ENCODE results near the gene CLPSL1. TPM values are rescaled to one million over a fixed set of nuclear protein-coding genes. Genes with fewer than 3 reads are reported as not detected.

Gene CLPSL1
- polyA plus RNA-seq, 12 donors = not detected

GRCh38 chr6:35795453-35796071 lies 14.7 kb downstream of the CLPSL1 start:
- DNase-seq = no peak

DNA sequence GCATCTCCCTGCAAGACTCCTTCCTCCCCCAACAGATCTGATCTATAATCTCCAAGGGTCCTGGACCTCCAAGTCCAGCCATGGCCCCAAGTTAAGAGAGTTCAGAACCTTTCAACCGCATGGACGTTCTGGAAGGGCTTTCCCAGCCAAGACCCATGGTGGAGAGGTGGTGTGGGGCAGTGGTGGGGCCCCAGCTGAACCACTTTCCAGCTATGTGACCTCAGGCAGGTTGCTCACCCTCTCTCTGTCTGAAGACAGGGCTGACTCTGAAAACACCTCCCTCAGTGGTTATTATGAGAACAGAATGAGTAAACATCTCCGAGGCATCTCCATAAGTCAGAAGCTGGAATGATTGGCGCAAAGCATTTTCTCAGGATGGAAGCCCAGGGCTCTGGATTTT lies 15.4 kb downstream of the CLPSL1 start:
- no peak for DNase-seq

- no peak for DNase-seq
Observed at GRCh38 chr6:35797837-35798526, 17.2 kb downstream of the CLPSL1 start.

- DNase-seq = no peak
Observed at GRCh38 chr6:35798706-35799105, 17.9 kb downstream of the CLPSL1 start.

GRCh38 chr6:35801148-35801547 lies 20.3 kb downstream of the CLPSL1 start:
- no peak for DNase-seq

GRCh38 chr6:35804996-35805736 lies 24.3 kb downstream of the CLPSL1 start, which contains the start of gene LHFPL5:
Gene LHFPL5 (plus strand): TSS chr6:35805352. CDS start chr6:35805671, 319 bp downstream.
- DNase-seq = peak; percentile 52

DNA sequence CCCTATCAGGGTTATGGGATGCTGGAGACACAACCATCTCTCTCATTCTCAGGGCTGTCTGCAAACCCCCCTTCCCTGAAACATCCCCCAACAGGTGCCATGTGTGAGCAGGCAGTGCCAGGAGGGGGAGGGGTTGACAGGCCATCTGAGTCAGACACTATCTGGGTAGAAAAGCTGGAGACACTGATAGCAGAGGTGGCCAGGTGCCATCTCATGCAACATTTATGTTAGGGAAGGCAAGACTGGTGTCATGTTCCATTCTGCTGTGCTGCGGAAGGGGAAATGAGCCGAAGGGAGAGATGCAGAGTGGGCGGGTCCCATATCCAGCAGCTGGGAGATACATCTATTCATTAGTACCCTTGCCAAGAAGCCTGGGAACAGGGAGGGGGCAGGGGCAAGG lies 27.9 kb downstream of the CLPSL1 start:
- DNase-seq = no peak

GRCh38 chr6:35809809-35810208 lies 29.0 kb downstream of the CLPSL1 start:
- DNase-seq = no peak

- no peak for DNase-seq
Observed at GRCh38 chr6:35810971-35811698, 30.3 kb downstream of the CLPSL1 start.

- no peak for DNase-seq
Observed at GRCh38 chr6:35811699-35811995, 30.8 kb downstream of the CLPSL1 start.

DNA sequence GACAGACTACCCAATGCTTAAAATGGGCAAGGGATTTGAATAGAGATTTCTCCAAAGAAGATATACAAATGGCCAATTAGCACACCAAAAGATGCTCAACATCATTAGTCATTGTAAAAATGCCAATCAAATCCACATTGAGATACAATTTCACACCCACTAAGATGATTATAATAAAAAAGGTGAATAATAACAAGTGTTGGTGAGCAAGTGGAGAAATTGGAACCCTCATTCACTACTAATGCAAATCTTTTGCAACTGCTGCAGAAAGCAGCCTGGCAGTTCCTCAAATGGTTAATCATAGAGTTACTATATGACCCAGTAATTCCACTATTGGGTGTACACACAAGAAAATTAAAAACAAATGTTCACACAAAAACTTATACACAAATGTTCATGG lies 36.7 kb downstream of the CLPSL1 start:
- no peak for DNase-seq

- DNase-seq = no peak
Observed at GRCh38 chr6:35823601-35824000, 42.8 kb downstream of the CLPSL1 start.

DNA sequence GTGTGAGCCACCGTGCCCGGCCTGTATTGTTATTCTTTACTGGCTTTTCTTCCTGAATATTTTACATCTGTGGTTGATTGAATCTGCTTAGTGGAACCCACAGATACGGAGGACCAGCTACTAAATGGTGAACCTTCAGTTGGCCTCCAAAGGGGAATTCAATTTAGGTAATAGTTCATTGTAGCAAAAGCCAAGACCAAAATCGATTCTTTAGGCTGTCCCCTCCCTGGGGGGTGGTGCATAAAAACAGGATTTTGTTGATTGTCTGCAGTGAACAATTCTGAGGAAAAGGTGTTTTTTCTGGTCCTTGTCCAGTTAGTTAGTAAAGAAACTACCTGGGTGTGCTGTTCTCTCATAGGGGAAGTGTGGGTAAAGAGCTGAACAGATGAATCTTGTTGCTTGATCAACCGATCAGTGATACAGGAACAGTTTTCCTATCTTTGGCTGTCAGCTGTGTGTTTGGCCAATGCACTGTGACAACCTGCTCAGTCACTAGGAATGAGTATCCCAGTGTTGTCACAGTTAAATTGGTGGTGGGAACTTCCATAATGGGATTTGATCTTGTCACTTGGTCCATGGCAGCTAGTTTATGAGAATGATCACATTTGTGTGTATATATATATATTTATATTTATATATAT lies 43.9 kb downstream of the CLPSL1 start:
- no peak for DNase-seq

DNA sequence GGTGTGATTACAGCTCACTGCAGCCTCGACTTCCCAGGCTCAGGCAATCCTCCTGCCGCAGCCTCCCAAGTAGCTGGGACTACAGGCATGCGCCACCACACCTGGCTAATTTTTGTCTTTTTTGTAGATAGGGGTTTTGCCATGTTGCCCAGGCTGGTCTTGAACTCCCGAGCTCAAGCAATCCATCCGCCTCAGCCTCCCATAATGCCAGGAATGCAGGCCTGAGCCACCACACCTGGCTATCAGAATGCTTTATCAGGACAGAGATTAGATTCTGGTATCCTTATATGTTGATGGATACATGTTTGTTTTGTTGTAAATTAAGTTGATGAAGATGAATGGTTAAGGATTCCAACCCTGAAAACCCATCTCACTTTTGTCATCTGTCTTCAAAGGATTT lies 48.5 kb downstream of the CLPSL1 start:
- no peak for DNase-seq

DNA sequence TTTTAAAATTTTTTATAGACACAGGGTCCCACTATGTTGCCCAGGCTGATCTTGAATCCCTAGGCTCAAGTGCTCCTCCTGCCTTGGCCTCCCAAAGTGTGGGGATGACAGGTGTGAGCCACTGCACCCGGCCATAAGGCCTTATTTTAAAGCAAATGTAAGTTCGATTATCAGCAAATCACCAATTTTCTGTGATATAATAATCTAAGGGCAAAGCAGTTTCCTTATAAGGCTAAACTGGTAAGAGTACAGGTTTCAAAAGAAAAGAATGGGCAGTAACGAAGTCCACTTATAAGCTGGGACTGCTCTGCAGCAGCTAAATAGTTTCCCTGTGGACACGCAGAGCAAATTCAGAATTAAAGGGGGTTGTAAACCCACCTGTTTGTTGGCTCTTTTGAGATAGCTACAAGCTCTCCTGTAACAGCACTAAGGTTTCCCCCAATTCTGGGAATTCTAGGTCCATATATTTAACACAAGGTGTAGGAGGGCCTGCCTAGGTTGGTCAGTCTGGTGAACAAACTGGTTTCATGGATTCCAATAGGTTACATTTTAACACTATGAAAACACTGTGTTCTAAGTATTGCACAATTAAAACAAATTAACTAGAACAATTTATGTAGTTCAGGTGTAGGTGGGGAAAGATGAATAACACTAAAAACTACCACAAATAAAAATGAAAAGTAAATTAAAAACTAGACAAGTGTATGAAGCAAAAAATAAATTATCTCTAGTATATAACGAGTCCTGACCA lies 50.6 kb downstream of the CLPSL1 start:
- no peak for DNase-seq

GRCh38 chr6:35833536-35833935 lies 52.7 kb downstream of the CLPSL1 start:
- DNase-seq = no peak

Other genes starting within 250 kb of the CLPSL1 start
- 10 to 100 TPM in 11 of 12 donors, not detected in 1; 11.5 to 28.3 (median 19.7) TPM for gene FKBP5, start 92.1 kb upstream of the CLPSL1 start, polyA plus RNA-seq (ENCODE audit: insufficient read length in 12 of 12)
- 1 to 10 TPM in 4 of 12 donors, under 1 TPM in 6, not detected in 2; 0.36 to 2.6 (median 0.89) TPM for gene ARMC12, start 44.0 kb upstream of the CLPSL1 start, polyA plus RNA-seq (ENCODE audit: insufficient read length in 12 of 12)
- not detected for gene CLPSL2, start 4.4 kb upstream of the CLPSL1 start, polyA plus RNA-seq (ENCODE audit: insufficient read length in 12 of 12)
- gene CLPS, start 16.3 kb downstream of the CLPSL1 start, polyA plus RNA-seq (ENCODE audit: insufficient read length in 12 of 12) = not detected
- gene LHFPL5, start 24.3 kb downstream of the CLPSL1 start, polyA plus RNA-seq (ENCODE audit: insufficient read length in 12 of 12) = not detected
- 10 to 100 TPM in 11 of 12 donors, not detected in 1; 13.4 to 36.5 (median 19.7) TPM for gene SRPK1, start 140.1 kb downstream of the CLPSL1 start, polyA plus RNA-seq (ENCODE audit: insufficient read length in 12 of 12)
- gene SLC26A8, start 243.6 kb downstream of the CLPSL1 start, polyA plus RNA-seq (ENCODE audit: insufficient read length in 12 of 12) = under 1 TPM in 6 of 12 donors, not detected in 6; 0.08 to 0.39 (median 0.14) TPM
- gene MAPK14, start 246.8 kb downstream of the CLPSL1 start, polyA plus RNA-seq (ENCODE audit: insufficient read length in 12 of 12) = 10 to 100 TPM in 11 of 12 donors, not detected in 1; 33.4 to 43.6 (median 37.5) TPM

All from muscle of arm (tissue), 12 donors.